ENCODE data around the gene SBNO2. TPM values are rescaled to one million over a fixed set of nuclear protein-coding genes. Genes with fewer than 3 reads are reported as not detected.

The SBNO2 gene
- total RNA-seq, 1 experiment from 2014 or later: 46.3 TPM

DNA sequence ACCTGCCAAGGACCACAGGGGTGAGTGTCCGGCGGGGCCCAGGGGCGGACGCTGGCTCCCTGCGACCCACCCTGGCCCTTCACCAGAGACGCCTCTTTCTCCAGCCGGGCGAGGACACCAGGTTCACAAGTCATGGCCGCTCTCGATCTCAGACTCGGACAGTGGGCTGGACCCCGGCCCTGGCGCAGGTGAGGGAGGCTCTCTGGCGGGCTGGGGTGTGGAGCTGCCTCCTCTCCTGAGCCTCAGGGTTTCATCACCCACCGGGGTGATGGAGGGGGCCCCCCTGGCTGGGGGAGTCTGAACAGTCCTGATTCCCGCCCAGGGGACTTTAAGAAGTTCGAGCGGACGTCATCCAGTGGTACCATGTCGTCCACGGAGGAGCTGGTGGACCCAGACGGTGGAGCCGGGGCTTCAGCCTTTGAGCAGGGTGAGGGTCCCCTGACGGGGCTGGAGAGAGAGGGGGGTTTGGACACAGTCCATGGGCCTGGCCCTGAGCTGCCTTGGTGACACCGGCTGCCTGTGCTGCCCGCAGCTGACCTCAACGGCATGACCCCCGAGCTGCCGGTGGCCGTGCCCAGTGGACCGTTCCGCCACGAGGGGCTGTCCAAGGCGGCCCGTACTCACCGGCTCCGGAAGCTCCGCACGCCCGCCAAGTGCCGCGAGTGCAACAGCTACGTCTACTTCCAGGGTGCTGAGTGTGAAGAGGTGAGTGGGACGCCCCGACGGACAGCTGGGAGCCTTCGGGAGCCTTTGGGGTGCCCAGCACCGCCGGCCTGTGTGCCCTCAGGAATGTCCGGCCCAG lies 93.5 kb downstream of the SBNO2 start:
- no CpG with 5 or more reads among the region's 50 CpGs for WGBS (ENCODE audit: extremely low coverage, insufficient read length, low lambda C conversion rate)
- Histone ChIP-seq H4K20me1 (ENCODE audit: control insufficient read depth, insufficient read depth, insufficient read length) (no peaks in the 10 kb centered on the region), H3K9ac (ENCODE audit: extremely low read depth, insufficient read length, low read length) (no peak overlapping the region), H3K27ac (ENCODE audit: insufficient read length, low read depth, low read length) (no peak overlapping the region), H4K8ac (replicated peaks; ENCODE audit: insufficient read length, low read depth, low read length) (no peak overlapping the region), H3K4me1 (ENCODE audit: insufficient read depth, low read length) (no peaks in the 10 kb centered on the region), H2BK15ac (ENCODE audit: low read depth, low read length) (no peak overlapping the region), H3K79me1 (ENCODE audit: insufficient read depth, low read depth, low read length, poor library complexity, severe bottlenecking) (no peaks in the 10 kb centered on the region), H3K23me2 (ENCODE audit: insufficient read length, low read depth, low read length, poor library complexity, severe bottlenecking) (no peaks in the 10 kb centered on the region), H2AFZ (ENCODE audit: low read length) (no peak overlapping the region), H2AK5ac (ENCODE audit: insufficient read length, low read length) (no peak overlapping the region), H2BK120ac (ENCODE audit: low read depth, low read length, poor library complexity, severe bottlenecking) (no peak overlapping the region), H3K79me2 (ENCODE audit: insufficient read depth, low read length) (no peaks in the 10 kb centered on the region), H2BK20ac (ENCODE audit: low read depth, low read length, poor library complexity, severe bottlenecking) (no peak overlapping the region), H3K4ac (ENCODE audit: low read depth, low read length) (no peak overlapping the region), H3K23ac (ENCODE audit: insufficient read length, low read depth, low read length) (no peak overlapping the region), H3K18ac (ENCODE audit: insufficient read length, low read depth, low read length) (no peak overlapping the region), H3K27me3 (ENCODE audit: insufficient read depth, low read length) (no peaks in the 10 kb centered on the region), H2BK5ac (ENCODE audit: insufficient read length, low read length) (no peak overlapping the region), H2BK12ac (ENCODE audit: insufficient read length, low read depth, low read length) (no peak overlapping the region), H3T11ph (ENCODE audit: low read length) (no peak overlapping the region), H3K56ac (ENCODE audit: insufficient read length, low read depth, low read length) (no peak overlapping the region), H3K9me3 (ENCODE audit: control insufficient read depth, low read depth, low read length) (no peaks in the 10 kb centered on the region), H3K4me2 (ENCODE audit: insufficient read depth, insufficient read length, low read length) (no peak overlapping the region), H4K91ac (ENCODE audit: insufficient read length, low read depth, low read length) (no peak overlapping the region), H4K5ac (ENCODE audit: insufficient read length, low read depth, low read length) (no peak overlapping the region), H3K14ac (ENCODE audit: insufficient read depth, low read length) (no peak overlapping the region)
- H3K9me3 Mint-ChIP-seq: no peaks in the 10 kb centered on the region
- peak overlapping the region; percentile 15 to 55; a peak in 2 of 5 replicates for H3K4me3 Mint-ChIP-seq
- DNase-seq: no peak
- peaks cover 17 to 51% (median 44%) of the 10 kb centered on the region in 3 experiments for H3K36me3 Mint-ChIP-seq (ENCODE audit: insufficient read depth in 1 of 3, low read depth in 3 of 3)
- H3K4me1 Mint-ChIP-seq: peaks cover 3 to 9% of the 10 kb centered on the region in 2 experiments; a peak in 2 of 4 replicates
- peaks cover 1% of the 10 kb centered on the region for H3K27me3 Mint-ChIP-seq (ENCODE audit: low read depth)
- TF ChIP-seq, protein P1, sequence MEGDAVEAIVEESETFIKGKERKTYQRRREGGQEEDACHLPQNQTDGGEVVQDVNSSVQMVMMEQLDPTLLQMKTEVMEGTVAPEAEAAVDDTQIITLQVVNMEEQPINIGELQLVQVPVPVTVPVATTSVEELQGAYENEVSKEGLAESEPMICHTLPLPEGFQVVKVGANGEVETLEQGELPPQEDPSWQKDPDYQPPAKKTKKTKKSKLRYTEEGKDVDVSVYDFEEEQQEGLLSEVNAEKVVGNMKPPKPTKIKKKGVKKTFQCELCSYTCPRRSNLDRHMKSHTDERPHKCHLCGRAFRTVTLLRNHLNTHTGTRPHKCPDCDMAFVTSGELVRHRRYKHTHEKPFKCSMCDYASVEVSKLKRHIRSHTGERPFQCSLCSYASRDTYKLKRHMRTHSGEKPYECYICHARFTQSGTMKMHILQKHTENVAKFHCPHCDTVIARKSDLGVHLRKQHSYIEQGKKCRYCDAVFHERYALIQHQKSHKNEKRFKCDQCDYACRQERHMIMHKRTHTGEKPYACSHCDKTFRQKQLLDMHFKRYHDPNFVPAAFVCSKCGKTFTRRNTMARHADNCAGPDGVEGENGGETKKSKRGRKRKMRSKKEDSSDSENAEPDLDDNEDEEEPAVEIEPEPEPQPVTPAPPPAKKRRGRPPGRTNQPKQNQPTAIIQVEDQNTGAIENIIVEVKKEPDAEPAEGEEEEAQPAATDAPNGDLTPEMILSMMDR (conservative IDR thresholded peaks at IDR 0.05): no peak
- H3K27ac Mint-ChIP-seq: no peak overlapping the region
